Measurements from ENCODE around the gene NFAM1. TPM values are rescaled to one million over a fixed set of nuclear protein-coding genes. Genes with fewer than 3 reads are reported as not detected.

Gene NFAM1
- total and polyA plus RNA-seq, 2 of the 13 experiments (the other 11 are each of a cell fraction or from before 2014, with no cell fraction given) = 0.03 TPM; not detected in 1

- peak; percentile 34; the same call in 1 of the 2 replicates for TF ChIP-seq HNF4G (IDR thresholded peaks at IDR 0.05; ENCODE audit: borderline replicate concordance, low read depth, low read length)
- TF ChIP-seq HNF4G (CRISPR knock-in tag; IDR thresholded peaks at IDR 0.05; ENCODE audit: borderline replicate concordance, low read depth) = no peak
- TF ChIP-seq ATF4 (CRISPR knock-in tag; IDR thresholded peaks at IDR 0.05) = no peak
- TF ChIP-seq CCDC6 (CRISPR knock-in tag; IDR thresholded peaks at IDR 0.05) = no peak
- TF ChIP-seq ZNF891 (CRISPR knock-in tag; IDR thresholded peaks at IDR 0.05) = no peak
- no peak for TF ChIP-seq BCLAF1 (IDR thresholded peaks at IDR 0.05)
- no peak for TF ChIP-seq DMTF1 (CRISPR knock-in tag; IDR thresholded peaks at IDR 0.05)
- TF ChIP-seq SETDB1 (CRISPR knock-in tag; IDR thresholded peaks at IDR 0.05; ENCODE audit: borderline replicate concordance) = no peak
- no peak for TF ChIP-seq HINFP (CRISPR knock-in tag; IDR thresholded peaks at IDR 0.05; ENCODE audit: low read depth)
- no peak for TF ChIP-seq ZNF225 (CRISPR knock-in tag; IDR thresholded peaks at IDR 0.05)
- no peak for TF ChIP-seq E2F5 (CRISPR knock-in tag; conservative IDR thresholded peaks at IDR 0.05)
- TF ChIP-seq ZFP36L1 (CRISPR knock-in tag; IDR thresholded peaks at IDR 0.05) = no peak
- TF ChIP-seq ZNF510 (CRISPR knock-in tag; IDR thresholded peaks at IDR 0.05; ENCODE audit: low read depth) = no peak
- TF ChIP-seq THAP7 (CRISPR knock-in tag; IDR thresholded peaks at IDR 0.05) = no peak
- TF ChIP-seq STAT5B (CRISPR knock-in tag; IDR thresholded peaks at IDR 0.05) = no peak
- TF ChIP-seq ATF6 (CRISPR knock-in tag; conservative IDR thresholded peaks at IDR 0.05) = no peak
- TF ChIP-seq ZNF660 (CRISPR knock-in tag; IDR thresholded peaks at IDR 0.05; ENCODE audit: borderline replicate concordance, low read depth) = no peak
These were observed 17.5 kb downstream of the NFAM1 start (continued) for GRCh38 chr22:42414565-42415303.
